HG02588 (cell line): Measurements from ENCODE around the gene KHDC1L.
"Not testable (repeated sequence)": the region's sequence is repeated elsewhere in the genome, so short reads cannot be mapped to it uniquely, and the experiment has no call there.

ENCODE experiments used
- ATAC-seq: cut with Tn5 transposase; IDR thresholded peaks from one replicate; pipeline ENCODE4 v1.9.1; 2021; ENCODE audit warnings: mild to moderate bottlenecking, moderate library complexity; ENCODE audit not compliant: unreplicated experiment

Gene KHDC1L

DNA sequence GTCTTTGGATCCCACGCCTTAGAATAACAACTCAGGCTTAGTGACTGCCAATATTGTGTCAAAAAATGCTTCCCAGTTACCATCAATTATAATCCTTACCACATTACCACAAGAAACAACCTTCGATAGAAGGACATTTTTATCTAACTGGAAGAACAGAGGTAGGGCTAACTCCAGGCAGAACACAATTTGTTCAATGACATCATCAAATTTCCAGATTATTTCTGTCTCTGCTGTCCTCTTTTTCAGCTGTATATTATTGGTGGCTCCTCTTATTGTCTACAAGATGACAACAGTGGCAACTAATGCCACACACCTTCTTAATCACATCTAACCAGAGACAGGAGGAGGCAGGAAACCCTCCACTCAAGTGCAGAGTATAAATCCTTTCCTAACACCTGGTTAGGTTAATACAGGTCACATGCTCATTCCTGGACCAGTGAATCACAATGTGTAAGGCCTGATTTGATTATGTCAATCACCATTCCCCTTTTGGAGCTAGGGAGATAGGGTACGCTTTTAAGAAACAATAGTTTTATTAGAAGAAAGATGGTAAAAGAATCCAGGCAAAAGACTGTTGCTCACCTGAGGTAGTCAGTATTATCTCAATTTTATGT lies 18.0 kb downstream of the KHDC1L start:
- no peak for ATAC-seq

DNA sequence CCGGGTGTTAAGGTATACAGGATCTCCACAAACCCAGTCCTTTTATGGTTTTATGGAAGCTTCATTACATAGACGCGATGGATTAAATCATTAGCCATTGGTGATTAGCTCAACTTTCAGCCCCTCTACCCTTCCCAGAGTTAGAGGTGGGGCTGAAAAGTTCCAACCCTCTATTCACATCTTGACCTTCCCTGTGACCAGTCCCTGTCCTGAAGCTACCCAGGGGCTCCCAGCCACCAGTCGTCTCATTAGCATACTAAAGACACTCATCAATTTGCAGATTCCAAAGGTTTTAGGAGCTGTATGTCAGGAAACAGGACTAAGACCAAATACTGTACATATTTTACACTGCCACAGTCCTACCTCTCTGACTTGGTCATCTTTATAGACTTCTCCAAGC lies 21.0 kb downstream of the KHDC1L start:
- ATAC-seq: no peak

DNA sequence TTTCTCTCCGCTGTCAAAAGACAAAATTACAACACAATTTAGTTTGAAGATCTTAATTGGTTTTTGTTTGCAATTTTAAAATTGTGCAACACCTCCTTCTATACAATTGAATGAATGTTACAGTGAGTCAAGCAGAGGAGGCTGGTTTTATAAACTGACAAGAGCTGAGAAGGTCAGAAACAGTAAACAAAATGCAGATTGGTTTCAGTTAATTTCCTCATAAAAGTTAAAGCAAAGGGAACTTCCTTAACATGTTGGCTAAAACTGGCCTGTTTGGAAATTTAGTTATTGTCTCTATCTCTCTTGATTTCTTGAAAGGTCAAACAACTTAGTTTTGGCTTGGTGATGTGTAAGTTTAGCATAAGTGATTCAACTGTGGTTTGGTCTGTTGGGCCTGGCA lies 22.2 kb downstream of the KHDC1L start:
- ATAC-seq: no peak

DNA sequence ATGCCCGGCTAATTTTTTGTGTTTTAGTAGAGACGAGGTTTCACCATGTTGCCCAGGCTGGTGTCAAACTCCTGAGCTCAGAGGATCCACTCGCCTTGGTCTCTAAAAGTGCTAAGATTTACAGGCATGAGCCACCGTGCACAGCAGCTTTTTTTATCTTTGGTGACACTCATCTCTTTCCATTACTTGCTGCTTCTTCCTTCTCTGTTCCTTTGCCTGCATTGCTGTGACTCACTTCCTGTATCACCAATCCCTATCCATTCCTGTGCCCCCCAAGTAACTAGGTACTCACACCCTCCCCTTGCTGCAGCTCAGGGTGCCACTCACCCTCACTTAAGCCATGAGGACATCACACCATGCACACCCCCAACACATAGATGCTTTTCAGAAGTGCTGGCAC lies 24.6 kb downstream of the KHDC1L start:
- ATAC-seq: no peak

DNA sequence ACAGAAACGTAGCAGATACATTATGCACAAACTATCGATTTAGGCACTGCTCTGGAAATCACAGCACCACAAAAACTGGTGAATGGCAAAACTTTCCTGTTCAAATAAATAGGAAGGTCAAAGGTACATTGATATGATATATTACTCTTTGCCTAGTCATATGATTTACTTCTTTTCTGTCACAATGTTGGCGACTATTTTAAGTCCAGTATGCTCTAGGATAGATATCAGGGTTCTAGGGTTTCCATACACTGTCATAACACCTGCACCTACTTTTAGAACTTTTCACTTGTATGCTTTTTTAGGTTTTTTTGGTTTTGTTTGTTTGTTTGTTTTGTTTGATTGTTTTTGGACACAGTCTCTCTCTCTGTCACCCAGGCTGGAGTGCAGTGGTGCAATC lies 25.0 kb downstream of the KHDC1L start:
- no peak for ATAC-seq

DNA sequence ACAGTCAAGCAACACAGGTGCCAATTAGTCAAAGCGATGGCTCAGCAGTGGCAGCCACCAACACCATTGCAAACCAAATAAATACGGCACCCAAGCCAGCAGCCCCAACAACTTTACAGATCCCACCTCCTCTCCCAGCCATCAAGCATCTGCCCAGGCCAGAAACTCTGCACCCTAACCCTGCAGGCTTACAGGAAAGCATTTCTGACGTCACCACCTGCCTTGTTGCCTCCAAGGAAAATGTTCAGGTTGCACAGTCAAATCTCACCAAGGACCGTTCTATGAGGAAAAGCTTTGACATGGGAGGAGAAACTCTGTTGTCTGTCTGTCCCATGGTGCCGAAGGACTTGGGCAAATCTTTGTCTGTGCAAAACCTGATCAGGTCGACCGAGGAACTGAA lies 30.6 kb downstream of the KHDC1L start:
- no peak for ATAC-seq

DNA sequence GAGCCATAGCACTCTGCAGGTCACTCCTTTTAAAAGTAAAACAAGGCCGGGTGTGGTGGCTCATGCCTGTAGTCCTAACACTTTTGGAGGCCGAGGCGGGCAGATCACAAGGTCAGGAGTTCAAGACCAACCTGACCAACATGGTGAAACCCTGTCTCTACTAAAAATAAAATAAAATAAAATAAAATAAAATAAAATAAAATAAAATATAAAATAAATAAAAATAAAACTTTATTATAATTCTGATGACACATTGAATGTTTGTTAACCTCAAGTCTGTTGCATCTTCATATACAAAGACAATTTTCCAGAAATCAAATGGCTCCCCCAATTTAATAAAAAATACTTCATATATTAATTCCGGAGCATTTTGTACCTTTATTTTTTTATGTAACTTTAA lies 32.0 kb downstream of the KHDC1L start:
- not testable (repeated sequence) for ATAC-seq

DNA sequence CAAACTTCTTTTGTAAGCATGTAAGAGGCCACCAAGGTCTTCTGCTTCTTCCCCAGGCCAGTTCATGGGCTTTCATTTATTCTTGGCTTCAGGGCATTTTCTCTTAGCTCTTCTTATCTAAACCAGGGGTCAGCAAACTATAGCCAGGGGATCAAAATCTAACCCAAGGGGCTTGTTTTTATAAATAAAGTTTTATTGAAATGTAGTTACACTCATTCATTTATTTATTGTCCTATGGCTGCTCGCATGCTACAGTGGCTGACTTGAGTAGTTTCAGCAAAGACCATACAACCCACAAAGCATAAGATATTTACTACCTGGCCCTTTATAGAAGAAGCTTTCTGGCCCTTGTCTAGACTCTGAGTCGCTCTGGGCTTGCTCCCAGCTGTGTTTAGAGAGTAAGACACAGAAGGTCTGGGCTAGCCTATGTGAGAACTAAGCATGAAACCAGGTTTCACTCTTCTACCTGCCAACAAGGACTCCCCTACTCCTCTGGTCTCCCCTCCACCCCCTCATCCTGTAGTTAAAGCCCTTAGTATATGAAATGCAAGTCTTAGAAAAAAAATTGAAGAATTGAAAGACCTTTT lies 43.2 kb downstream of the KHDC1L start:
- no peak for ATAC-seq

DNA sequence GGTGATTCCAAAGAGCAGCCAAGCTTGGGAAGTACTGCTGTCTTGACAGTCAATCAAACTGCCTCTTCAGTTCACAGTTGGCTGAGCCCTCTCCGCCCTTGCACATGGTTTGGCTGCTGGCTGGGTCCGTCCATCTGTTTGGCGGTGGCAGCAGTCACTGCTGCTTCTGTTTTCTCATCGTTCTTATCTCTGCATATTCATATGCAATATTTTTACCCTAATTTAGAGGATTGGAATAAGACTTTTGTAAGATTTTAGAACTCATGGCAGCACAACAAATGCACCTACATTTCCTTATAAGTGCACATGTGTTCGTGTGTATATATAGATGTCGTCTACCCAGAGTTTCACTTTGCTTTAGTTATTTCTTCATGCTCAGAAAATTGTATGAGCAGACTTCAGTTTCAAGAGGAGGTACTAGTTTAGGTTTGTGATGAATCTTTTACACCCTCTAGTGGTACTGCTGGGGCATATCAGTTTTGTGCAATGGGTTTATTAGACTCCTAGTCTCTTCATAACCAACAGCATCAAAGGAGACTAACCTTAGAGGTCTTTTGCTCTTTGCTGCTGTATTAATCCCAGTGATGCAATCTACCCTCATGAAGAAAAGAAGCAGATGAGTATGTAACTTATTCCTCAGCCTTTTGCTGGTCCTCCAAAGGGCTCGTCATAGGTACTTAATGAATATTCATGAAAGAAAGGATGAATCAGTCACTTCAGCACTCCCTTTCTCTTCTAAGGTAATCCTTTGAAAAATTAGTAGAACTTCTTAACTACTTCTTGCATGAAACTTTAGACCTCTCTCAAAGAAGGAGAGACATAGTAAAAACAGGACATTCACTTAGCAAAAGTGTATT lies 44.3 kb downstream of the KHDC1L start:
- ATAC-seq: peak; percentile 80

DNA sequence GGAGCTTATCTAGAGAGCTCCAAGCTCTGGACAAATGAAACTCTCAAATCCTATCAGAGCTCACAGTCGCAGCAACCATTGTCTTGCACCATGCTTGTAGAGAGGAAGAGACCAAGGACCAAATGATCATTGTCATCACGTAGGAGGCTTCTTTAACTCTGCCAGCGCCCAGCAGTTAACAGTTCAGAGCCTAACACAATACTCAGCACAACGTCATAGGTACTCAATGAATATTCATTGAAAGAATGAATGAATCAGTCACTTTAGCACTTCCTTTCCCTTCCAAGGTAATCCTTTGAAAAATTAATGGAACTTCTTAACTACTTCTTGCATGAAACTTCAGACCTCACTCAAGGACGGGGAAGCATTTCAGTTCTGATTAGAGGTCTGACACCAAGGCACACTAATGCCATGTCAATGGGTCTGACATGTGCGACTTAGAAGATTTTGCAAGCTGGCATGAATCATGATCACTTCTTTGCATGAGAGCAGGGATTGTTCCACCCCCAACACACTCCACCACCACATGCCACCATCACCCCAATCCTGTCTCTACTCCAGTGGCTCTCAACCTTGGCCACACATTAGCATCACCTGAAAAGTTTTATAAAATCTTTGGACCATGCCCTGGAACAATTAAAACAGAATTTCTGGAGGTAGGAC lies 45.1 kb downstream of the KHDC1L start:
- ATAC-seq: no peak

DNA sequence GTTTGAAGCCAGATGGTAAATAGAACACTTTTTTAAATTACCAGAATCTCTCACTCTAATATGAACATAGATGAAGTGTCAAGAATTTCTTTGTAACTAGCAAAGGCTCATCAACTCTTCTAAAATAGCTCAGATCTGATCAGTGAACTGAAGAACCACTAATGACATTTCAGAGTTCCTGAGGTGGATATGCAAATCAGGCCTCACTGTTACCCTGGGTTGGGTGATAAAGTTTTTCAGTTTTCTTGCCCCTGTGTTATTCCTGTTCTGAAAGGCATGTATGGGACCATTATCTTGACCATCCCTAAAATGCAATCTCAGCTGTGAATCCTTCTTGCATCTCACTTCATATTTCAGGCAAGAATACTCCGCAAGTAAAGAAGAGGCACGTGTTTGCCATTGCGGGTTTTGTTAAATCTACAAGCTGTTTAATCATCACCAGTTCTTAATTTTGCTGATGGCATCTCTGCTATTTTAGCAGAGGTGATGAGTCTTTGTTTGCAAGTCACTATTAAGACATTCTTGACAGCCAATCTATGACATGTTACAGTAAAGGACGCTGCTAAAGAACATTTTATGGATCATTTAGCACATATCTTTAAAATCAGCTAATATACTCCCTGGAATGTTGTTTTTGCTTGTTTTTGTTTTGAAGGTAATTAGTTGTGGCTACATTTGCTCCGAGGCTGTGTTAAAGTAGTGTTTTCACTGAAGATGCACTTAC lies 47.9 kb downstream of the KHDC1L start:
- peak; percentile 57 for ATAC-seq

DNA sequence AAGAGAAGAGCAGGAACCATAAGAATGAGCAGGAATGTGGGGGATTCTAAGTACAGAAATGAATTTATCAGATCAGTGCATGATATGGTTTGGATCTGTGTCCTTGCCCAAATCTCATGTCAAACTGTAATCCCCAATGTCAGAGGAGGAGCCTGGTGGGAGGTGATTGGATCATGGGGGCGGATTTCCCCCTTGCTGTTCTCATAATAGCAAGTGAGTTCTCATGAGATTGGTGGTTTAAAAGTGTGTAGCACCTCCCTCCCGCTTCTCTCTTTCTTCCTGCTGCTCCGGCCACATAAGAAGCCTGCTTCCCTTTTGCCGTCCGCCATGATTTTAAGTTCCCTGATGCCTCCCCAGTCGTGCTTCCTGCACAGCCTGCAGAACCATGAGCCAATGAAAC lies 49.2 kb downstream of the KHDC1L start:
- no peak for ATAC-seq

DNA sequence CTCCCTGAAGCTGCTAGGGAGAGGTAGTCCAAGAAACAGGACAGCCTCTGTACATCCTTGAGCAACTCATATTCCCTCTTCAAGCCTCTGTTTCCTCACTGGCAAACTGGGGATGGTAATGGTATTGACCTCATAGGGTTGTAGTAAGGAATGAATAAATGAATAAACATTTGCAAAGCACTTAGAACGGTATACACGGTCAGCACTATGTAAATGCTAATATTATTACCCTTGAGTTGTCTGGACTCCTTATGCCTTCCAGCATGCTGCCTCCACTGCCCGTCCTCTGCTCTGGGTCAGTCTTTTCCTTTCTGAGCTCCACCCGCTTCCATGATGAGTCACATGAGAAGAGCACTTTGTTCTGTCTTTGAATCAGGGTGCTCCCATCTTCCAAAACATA lies 50.6 kb downstream of the KHDC1L start:
- no peak for ATAC-seq
